GM11168 (cell line): Measurements from ENCODE around the gene RTCA.

Experiments
- in situ Hi-C: fragments of 300-500 bp; cut with MboI; formaldehyde crosslinking; loops from one replicate; pipeline ENCODE4 v1.12.0; 2022; ENCODE audit warnings: low sequenced_read_pairs; ENCODE audit not compliant: unreplicated experiment

RTCA gene

DNA sequence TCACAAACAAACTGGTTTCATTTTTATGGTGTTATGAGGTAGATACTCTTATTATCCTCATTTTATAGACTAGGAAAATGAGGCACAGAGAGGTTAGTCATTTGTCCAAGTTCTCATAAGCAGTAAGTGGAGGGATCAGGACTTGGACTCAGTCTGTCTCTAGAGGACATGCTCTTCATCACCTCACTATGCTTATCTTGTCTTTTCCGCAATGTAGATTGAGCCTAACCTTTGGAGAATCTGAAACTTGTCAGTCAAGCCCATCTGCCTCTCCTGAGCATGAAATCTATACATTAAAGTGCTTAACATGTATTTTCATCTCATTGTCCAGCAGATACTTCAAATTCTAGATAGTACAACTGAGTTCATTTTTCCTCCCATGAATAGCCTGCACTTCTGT lies 74.5 kb downstream of the RTCA start:
- in situ Hi-C loops = no loop called here

GRCh38 chr1:100342348-100342747 lies 76.3 kb downstream of the RTCA start:
- in situ Hi-C loops = no loop called here
